K562 (cell line): Measurements from ENCODE around the gene NAP1L4. TPM values are rescaled to one million over a fixed set of nuclear protein-coding genes. Genes with fewer than 3 reads are reported as not detected.

ENCODE experiments used
- ATAC-seq: fragments of 200-7000 bp; cut with Tn5 transposase; 3 replicates; pipeline ENCODE4 v1.9.1; 2020; ENCODE audit warnings: moderate library complexity
- BruUV-seq: library from RNA; stranded (reverse); fragments of 400-500 nt; replicated peaks from 2 replicates; lab custom pipeline; 2021; lab: Mats Ljungman, UMichigan
- CTCF ChIA-PET: fragments of 300-600 bp; formaldehyde crosslinking; extraction: SDS; loops from one replicate; lab custom pipeline; 2021; ENCODE audit warnings: low intra/inter-chr PET ratio; lab: Yijun Ruan, JAX
- POLR2A ChIA-PET: fragments of 300-600, 350-650 bp; sonication (Branson Sonifier 250); formaldehyde crosslinking; extraction: SDS; loops from one replicate; lab custom pipeline; 2021; ENCODE audit warnings: antibody characterized with exemption, inconsistent platforms; lab: Yijun Ruan, JAX
- DNase-seq, 4 experiments: peaks; one replicate each; pipeline versions ENCODE4 v3.0.0 to v3.0.0-alpha.2; 2011 to 2018; ENCODE audit warnings: low spot score in 3 of 4, mixed read lengths in 3 of 4; ENCODE audit errors: extremely low read depth in 1 of 4
- FAIRE-seq: peaks from 2 replicates; lab custom pipeline; 2011; peaks lifted over from hg19 to GRCh38; lab: Jason Lieb, UNC
- H2AFZ ChIP-seq: 2 replicates; pipeline ENCODE4 v1.6.0; 2011; ENCODE audit warnings: low read depth, low read length, control low read depth, inconsistent platforms
- H3K27ac ChIP-seq: fragments of 200-600 bp; 3 replicates; pipeline ENCODE4 v1.8.0; 2011; ENCODE audit warnings: low read depth, mild to moderate bottlenecking, control low read depth, inconsistent platforms, low read length, moderate library complexity, mixed read lengths; ENCODE audit errors: extremely low read depth
- H3K27me3 ChIP-seq, 2 experiments: fragments of 300-600 bp in 1 of 2; 2 replicates in 1 of 2; 3 replicates in 1 of 2; pipeline versions ENCODE4 v1.6.0 to v1.8.0; 2011; ENCODE audit warnings: inconsistent platforms in 2 of 2, low read length in 2 of 2, mild to moderate bottlenecking in 1 of 2, mixed read lengths in 1 of 2, moderate library complexity in 1 of 2; ENCODE audit not compliant: control insufficient read depth in 2 of 2, insufficient read depth in 2 of 2
- H3K36me3 ChIP-seq: fragments of 300-600 bp; 3 replicates; pipeline ENCODE4 v1.8.0; 2011; ENCODE audit warnings: mild to moderate bottlenecking, low read length, inconsistent platforms; ENCODE audit not compliant: control insufficient read depth, insufficient read depth
- H3K4me1 ChIP-seq, 2 experiments: fragments of 200-600 bp in 1 of 2; replicated peaks in 1 of 2; 2 replicates in 1 of 2; 3 replicates in 1 of 2; pipeline versions ENCODE4 v1.5.1 to v1.8.0; 2011; ENCODE audit warnings: inconsistent platforms in 2 of 2, low read length in 2 of 2, mild to moderate bottlenecking in 1 of 2, mixed read lengths in 1 of 2, moderate library complexity in 1 of 2; ENCODE audit not compliant: control insufficient read depth in 2 of 2, insufficient read depth in 2 of 2
- H3K4me2 ChIP-seq: 2 replicates; pipeline ENCODE4 v1.6.1; 2011; ENCODE audit warnings: low read length, control low read depth, inconsistent platforms, mixed read lengths; ENCODE audit not compliant: insufficient read depth
- H3K4me3 ChIP-seq: fragments of 200-600 bp; sonication (generic), shearing (Covaris generic); 2 replicates; pipeline ENCODE4 v1.5.1; 2016; ENCODE audit warnings: control low read depth, inconsistent platforms
- H3K79me2 ChIP-seq: fragments of 200-600 bp; 3 replicates; pipeline ENCODE4 v1.8.0; 2011; ENCODE audit warnings: low read length, inconsistent platforms; ENCODE audit not compliant: control insufficient read depth, insufficient read depth
- H3K9ac ChIP-seq, 2 experiments: 2 replicates each; pipeline versions ENCODE4 v1.6.0 to v1.6.1; 2011; ENCODE audit warnings: low read depth in 2 of 2, low read length in 2 of 2, control low read depth in 1 of 2, inconsistent platforms in 1 of 2, mild to moderate bottlenecking in 1 of 2, mixed read lengths in 1 of 2; ENCODE audit not compliant: insufficient read depth in 1 of 2
- H3K9me1 ChIP-seq: one replicate; pipeline ENCODE4 v1.6.0; 2011; ENCODE audit warnings: inconsistent platforms, mild to moderate bottlenecking, low read length, moderate library complexity; ENCODE audit not compliant: control insufficient read depth, insufficient read depth
- H3K9me3 ChIP-seq: replicated peaks from 2 replicates; pipeline ENCODE4 v1.5.1; 2011; ENCODE audit warnings: low read depth, low read length, inconsistent platforms; ENCODE audit not compliant: control insufficient read depth, insufficient read depth
- H4K20me1 ChIP-seq: replicated peaks from 2 replicates; pipeline ENCODE4 v1.6.1; 2011; ENCODE audit warnings: low read length, inconsistent platforms, mixed read lengths; ENCODE audit not compliant: control insufficient read depth, insufficient read depth
- CBFB ChIP-seq: sonication (generic); formaldehyde crosslinking; IDR thresholded peaks from 2 replicates; pipeline ENCODE4 v1.4.0; 2020; ENCODE audit warnings: mild to moderate bottlenecking, missing genetic modification reagents
- CHAMP1 ChIP-seq: fragments of 450-650 bp; IDR thresholded peaks from 2 replicates; pipeline ENCODE4 v1.6.1; 2016; ENCODE audit warnings: mild to moderate bottlenecking
- CREB1 ChIP-seq, 2 experiments: sonication (generic) in 1 of 2; formaldehyde crosslinking in 1 of 2; IDR thresholded peaks; 2 replicates each; pipeline versions ENCODE4 v1.6.1 to v1.8.0; 2012 to 2022; ENCODE audit warnings: inconsistent platforms in 1 of 2, mild to moderate bottlenecking in 1 of 2, missing genetic modification reagents in 1 of 2, moderate library complexity in 1 of 2
- GTF2E2 ChIP-seq: fragments of 200-800 bp; sonication (Bioruptor generic); IDR thresholded peaks from 2 replicates; pipeline ENCODE4 v1.6.1; 2016; ENCODE audit warnings: missing genetic modification characterization, missing compliant biosample characterization
- IRF2 ChIP-seq: sonication (generic); formaldehyde crosslinking; IDR thresholded peaks from 2 replicates; pipeline ENCODE4 v1.8.1; 2022; ENCODE audit warnings: mild to moderate bottlenecking, missing genetic modification reagents
- NCOA4 ChIP-seq: fragments of 450-650 bp; IDR thresholded peaks from 2 replicates; pipeline ENCODE4 v1.6.1; 2018; ENCODE audit warnings: mild to moderate bottlenecking; ENCODE audit not compliant: partially characterized antibody
- NFYB ChIP-seq: IDR thresholded peaks from 2 replicates; pipeline ENCODE4 v1.6.1; 2011; ENCODE audit warnings: mild to moderate bottlenecking, moderate library complexity; ENCODE audit not compliant: insufficient read length; ENCODE audit errors: extremely low read depth
- SP2 ChIP-seq: IDR thresholded peaks from 2 replicates; pipeline ENCODE4 v1.6.1; 2011; ENCODE audit warnings: mild to moderate bottlenecking, low read depth, low read length, moderate library complexity; ENCODE audit not compliant: poor library complexity, severe bottlenecking; ENCODE audit errors: extremely low read depth
- TAL1 ChIP-seq: fragments of 450-650 bp; IDR thresholded peaks from 2 replicates; pipeline ENCODE4 v1.6.1; 2016; ENCODE audit warnings: mild to moderate bottlenecking
- TARDBP ChIP-seq: fragments of 450-650 bp; IDR thresholded peaks from 2 replicates; pipeline ENCODE4 v1.6.1; 2016
- YY1 ChIP-seq, 3 experiments: IDR thresholded peaks; 2 replicates each; pipeline ENCODE4 v1.6.1; 2011; ENCODE audit warnings: low read length in 2 of 3, mild to moderate bottlenecking in 2 of 3, moderate library complexity in 2 of 3, borderline replicate concordance in 1 of 3, control low read depth in 1 of 3, low read depth in 1 of 3; ENCODE audit not compliant: insufficient read depth in 3 of 3, insufficient replicate concordance in 2 of 3, control insufficient read depth in 1 of 3, insufficient read length in 1 of 3; ENCODE audit errors: extremely low read depth in 1 of 3
- ZBTB34 ChIP-seq: fragments of 250-450 bp; sonication (Bioruptor Pico); IDR thresholded peaks from 2 replicates; pipeline ENCODE4 v1.8.0; 2021; ENCODE audit warnings: mild to moderate bottlenecking, moderate library complexity
- ZNF551 ChIP-seq: fragments of 250-450 bp; sonication (Bioruptor Pico); IDR thresholded peaks from 2 replicates; pipeline ENCODE4 v1.5.0; 2021; ENCODE audit warnings: mild to moderate bottlenecking, moderate library complexity
- ZNF561 ChIP-seq: fragments of 450-650 bp; formaldehyde crosslinking; conservative IDR thresholded peaks from 2 replicates; pipeline ENCODE4 v1.4.0; 2020; ENCODE audit warnings: mild to moderate bottlenecking, moderate library complexity
- in situ Hi-C: fragments of 300-500 bp; cut with MboI; formaldehyde crosslinking; loops from 4 replicates; pipeline ENCODE4 v1.15.0; 2018; ENCODE audit warnings: inconsistent platforms, mixed read lengths
- intact Hi-C: fragments of 100-400 bp; cut with micrococcal nuclease; formaldehyde crosslinking; loops from 2 replicates; pipeline ENCODE4 v1.14.2; 2022
- polyA plus RNA-seq, 8 experiments: library from polyadenylated mRNA; depleted of rRNA in 4 of 8; stranded (reverse) in 5 of 8; unstranded in 3 of 8; fragments of >200 nt; fragmentation: Nextera tagmentation in 2 of 8; fragmentation: Illumina TruSeq in 1 of 8; extraction: Ambion mirVana in 2 of 8; extraction: Trizol in 1 of 8; gene quantifications; 2 replicates each; pipeline versions ENCODE4 v1.2.1 to v1.2.3, GENCODE V29; 2011 to 2014; ENCODE audit warnings: inconsistent platforms in 1 of 8, missing spikeins in 1 of 8
- total RNA-seq, 7 experiments: library from RNA; depleted of rRNA in 6 of 7; stranded (reverse); fragments of >200 nt in 6 of 7; fragmentation: Illumina TruSeq in 2 of 7; extraction: Trizol in 2 of 7; gene quantifications; 2 replicates each; pipeline versions ENCODE4 v1.2.1 to v1.2.3, GENCODE V29; 2011 to 2021; ENCODE audit warnings: low replicate concordance in 1 of 7
- TF ChIP-seq, protein P1 (sequence below): fragments of 250-450 bp; sonication (Bioruptor Pico); IDR thresholded peaks from 2 replicates; pipeline ENCODE4 v1.8.0; 2022; ENCODE audit warnings: moderate library complexity, mild to moderate bottlenecking, inconsistent platforms
- TF ChIP-seq, protein P2 (sequence below): IDR thresholded peaks from 2 replicates; pipeline ENCODE4 v1.6.1; 2014; ENCODE audit warnings: antibody characterized with exemption

The NAP1L4 gene
- total and polyA plus RNA-seq, 9 of the 15 experiments (the other 6 are each of a cell fraction or from before 2014, with no cell fraction given): 34.1 to 237 (median 179) TPM

- Histone ChIP-seq H3K36me3 (peaks cover 78% of the 10 kb centered on the region), H3K79me2 (no peaks in the 10 kb centered on the region), H3K27ac (no peak overlapping the region), H3K27me3 (no peaks in the 10 kb centered on the region), H3K4me3 (no peak overlapping the region), H3K9ac (no peak overlapping the region), H3K9me1 (no peaks in the 10 kb centered on the region), H3K4me1 (peaks cover 0 to 1% of the 10 kb centered on the region in 2 experiments; a peak in 2 of 5 replicates), H3K4me2 (no peak overlapping the region), H3K9me3 (no peaks in the 10 kb centered on the region), H2AFZ (no peak overlapping the region), H4K20me1 (peaks cover 7% of the 10 kb centered on the region; the same call in 1 of the 2 replicates)
- intact Hi-C loops (loop anchor here (5.0 kb wide), 1 partner anchor 177 kb away; no protein-coding TSS in a partner anchor), in situ Hi-C loops (no loop called here)
- DNase-seq (no peak), ATAC-seq (no peak), FAIRE-seq (no peak)
- no peak for TF ChIP-seq GTF2E2 (tag)
- TF ChIP-seq ZNF561: no peak
- TF ChIP-seq CHAMP1: no peak
- TF ChIP-seq TAL1: no peak
- TF ChIP-seq, protein P1, sequence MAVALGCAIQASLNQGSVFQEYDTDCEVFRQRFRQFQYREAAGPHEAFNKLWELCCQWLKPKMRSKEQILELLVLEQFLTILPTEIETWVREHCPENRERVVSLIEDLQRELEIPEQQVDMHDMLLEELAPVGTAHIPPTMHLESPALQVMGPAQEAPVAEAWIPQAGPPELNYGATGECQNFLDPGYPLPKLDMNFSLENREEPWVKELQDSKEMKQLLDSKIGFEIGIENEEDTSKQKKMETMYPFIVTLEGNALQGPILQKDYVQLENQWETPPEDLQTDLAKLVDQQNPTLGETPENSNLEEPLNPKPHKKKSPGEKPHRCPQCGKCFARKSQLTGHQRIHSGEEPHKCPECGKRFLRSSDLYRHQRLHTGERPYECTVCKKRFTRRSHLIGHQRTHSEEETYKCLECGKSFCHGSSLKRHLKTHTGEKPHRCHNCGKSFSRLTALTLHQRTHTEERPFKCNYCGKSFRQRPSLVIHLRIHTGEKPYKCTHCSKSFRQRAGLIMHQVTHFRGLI (CRISPR knock-in tag): no peak
- TF ChIP-seq CREB1 (IDR thresholded peaks at IDR 0.05): no peak
- TF ChIP-seq CREB1 (CRISPR knock-in tag; IDR thresholded peaks at IDR 0.05): no peak
- no peak for TF ChIP-seq IRF2
- TF ChIP-seq TARDBP: no peak
- TF ChIP-seq ZBTB34 (CRISPR knock-in tag): no peak
- no peak for TF ChIP-seq NCOA4
- no peak for TF ChIP-seq ZNF551 (CRISPR knock-in tag)
- no peak for TF ChIP-seq CBFB
- no peak for TF ChIP-seq YY1 (IDR thresholded peaks at IDR 0.05; ENCODE audit: borderline replicate concordance in 1 of 3, control insufficient read depth in 1 of 3, extremely low read depth in 1 of 3, insufficient read depth in 3 of 3, insufficient read length in 1 of 3, insufficient replicate concordance in 2 of 3, low read depth in 1 of 3, low read length in 2 of 3)
- TF ChIP-seq, protein P2, sequence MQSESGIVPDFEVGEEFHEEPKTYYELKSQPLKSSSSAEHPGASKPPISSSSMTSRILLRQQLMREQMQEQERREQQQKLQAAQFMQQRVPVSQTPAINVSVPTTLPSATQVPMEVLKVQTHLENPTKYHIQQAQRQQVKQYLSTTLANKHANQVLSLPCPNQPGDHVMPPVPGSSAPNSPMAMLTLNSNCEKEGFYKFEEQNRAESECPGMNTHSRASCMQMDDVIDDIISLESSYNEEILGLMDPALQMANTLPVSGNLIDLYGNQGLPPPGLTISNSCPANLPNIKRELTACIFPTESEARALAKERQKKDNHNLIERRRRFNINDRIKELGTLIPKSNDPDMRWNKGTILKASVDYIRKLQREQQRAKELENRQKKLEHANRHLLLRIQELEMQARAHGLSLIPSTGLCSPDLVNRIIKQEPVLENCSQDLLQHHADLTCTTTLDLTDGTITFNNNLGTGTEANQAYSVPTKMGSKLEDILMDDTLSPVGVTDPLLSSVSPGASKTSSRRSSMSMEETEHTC: no peak
- no peak for TF ChIP-seq SP2
- TF ChIP-seq NFYB: no peak
- no TSS peak for BruUV-seq
- POLR2A ChIA-PET: interaction anchor here (0.6 to 1.2 kb wide), 4 partner anchors 9 to 120 kb away, joined by 3 read pairs; no protein-coding TSS in a partner anchor
- CTCF ChIA-PET: interaction anchor here (1.0 kb wide), 1 partner anchor 57 kb away, joined by 5 read pairs; no protein-coding TSS in a partner anchor
These were observed 43.2 kb upstream of the NAP1L4 start for GRCh38 chr11:3035333-3035732.
